Sigmoid colon (tissue), 7 donors: ENCODE results near the gene RNF19B. TPM values are rescaled to one million over a fixed set of nuclear protein-coding genes. Genes with fewer than 3 reads are reported as not detected.

ENCODE experiments used
- DNase-seq: peaks from one replicate; pipeline ENCODE4 v3.0.0-alpha.2; 2019
- H3K27ac ChIP-seq, 4 donors: fragments of 200-600 bp; sonication (generic); one replicate each; pipeline ENCODE4 v1.5.1; 2016 to 2019; ENCODE audit warnings: mild to moderate bottlenecking in 1 of 4
- H3K27me3 ChIP-seq, 3 donors: fragments of 200-600 bp; sonication (generic); one replicate each; pipeline ENCODE4 v1.5.1; 2019; ENCODE audit warnings: mild to moderate bottlenecking in 1 of 3
- H3K36me3 ChIP-seq, 4 donors: fragments of 200-600 bp; sonication (generic); one replicate each; pipeline ENCODE4 v1.5.1; 2016 to 2019
- H3K4me1 ChIP-seq, 4 donors: fragments of 200-600 bp; sonication (generic); one replicate each; pipeline ENCODE4 v1.5.1; 2017 to 2019
- H3K4me3 ChIP-seq, 4 donors: fragments of 200-600 bp; sonication (generic); one replicate each; pipeline ENCODE4 v1.5.1; 2017 to 2019; ENCODE audit warnings: mild to moderate bottlenecking in 2 of 4, moderate library complexity in 1 of 4
- H3K9me3 ChIP-seq, 4 donors: fragments of 200-600 bp in 3 of 4; sonication (generic) in 3 of 4; one replicate each; pipeline versions ENCODE4 v1.5.1 to v1.6.1; 2013 to 2019
- CTCF ChIP-seq, 4 experiments: fragments of 450-650 bp in 3 of 4; fragments of 200-600 bp in 1 of 4; IDR thresholded peaks; one replicate each; pipeline ENCODE4 v1.5.1; 2016 to 2019; ENCODE audit warnings: antibody characterized with exemption in 4 of 4, mild to moderate bottlenecking in 3 of 4, moderate library complexity in 2 of 4
- EP300 ChIP-seq, 4 donors: sonication (generic); formaldehyde crosslinking; IDR thresholded peaks; one replicate each; pipeline ENCODE4 v1.6.1; 2017; ENCODE audit warnings: antibody characterized with exemption in 4 of 4
- POLR2A ChIP-seq, 2 donors: fragments of 450-650 bp; IDR thresholded peaks; one replicate each; pipeline ENCODE4 v1.6.1; 2016; ENCODE audit warnings: antibody characterized with exemption in 2 of 2, mild to moderate bottlenecking in 2 of 2, moderate library complexity in 2 of 2
- POLR2AphosphoS5 ChIP-seq, 4 donors: sonication (generic); formaldehyde crosslinking; IDR thresholded peaks; one replicate each; pipeline ENCODE4 v1.6.1; 2017; ENCODE audit warnings: antibody characterized with exemption in 4 of 4
- WGBS, 2 donors: extraction: QIAGEN DNeasy Blood & Tissue Kit; methylation state at CpG; one replicate each; pipeline ENCODE4 v1.1.7; 2013; 5-methylcytosine and 5-hydroxymethylcytosine counted together
- intact Hi-C: fragments of 100-400 bp; cut with DNase I; formaldehyde crosslinking; loops from one replicate; pipeline ENCODE4 v1.15.1; 2023
- polyA plus RNA-seq, 3 donors: library from polyadenylated mRNA; stranded (reverse); fragments of 200-250 nt; gene quantifications; one replicate each; pipeline ENCODE4 v1.2.3, GENCODE V29; 2013
- total RNA-seq, 4 donors: library from RNA; depleted of rRNA; stranded (reverse); fragments of >200 nt; gene quantifications; one replicate each; pipeline ENCODE4 v1.1.0, GENCODE V29; 2016
- donor health status: healthy with polysubstance abuse.
- donor health status: Bipolar disorder and iron deficiency.
- donor health status: healthy.

RNF19B gene
- total and polyA plus RNA-seq, 7 donors: 14.5 to 50.7 (median 28.9) TPM

DNA sequence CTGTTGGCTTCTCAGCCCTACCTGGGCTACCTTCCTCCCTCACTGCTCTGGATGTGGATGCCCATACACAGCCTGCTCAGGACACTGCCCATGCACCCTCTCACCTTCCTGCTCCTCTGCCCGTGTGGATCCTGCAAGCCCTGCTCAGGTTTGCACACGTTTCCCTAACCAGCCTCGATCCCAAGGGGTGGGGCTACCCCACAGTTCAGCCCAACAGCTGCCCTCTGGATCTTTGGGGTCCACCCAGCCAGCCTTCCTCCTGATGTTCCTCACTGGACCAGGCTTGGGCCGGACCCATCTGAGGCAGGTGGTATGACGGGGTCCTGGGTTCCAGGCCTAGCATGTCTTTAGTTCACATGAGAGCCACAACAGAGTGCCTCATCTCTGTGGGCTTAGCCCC lies 68.2 kb downstream of the RNF19B start:
- no peaks in the 10 kb centered on the region for H3K9me3 ChIP-seq
- H3K36me3 ChIP-seq: no peaks in the 10 kb centered on the region
- 48 to 76% methylated on average over 5 of the region's 5 CpGs for WGBS, 2 donors
- peak; percentile 64 for DNase-seq
- H3K27me3 ChIP-seq: peaks cover 15 to 31% (median 22%) of the 10 kb centered on the region in 3 donors
- TF ChIP-seq EP300 (IDR thresholded peaks at IDR 0.05) (no peak), CTCF (IDR thresholded peaks at IDR 0.05) (no peak), POLR2AphosphoS5 (IDR thresholded peaks at IDR 0.05) (no peak), POLR2A (IDR thresholded peaks at IDR 0.05) (no peak)
- no peak overlapping the region for H3K27ac ChIP-seq
- intact Hi-C loops: no loop called here
- no peak overlapping the region for H3K4me3 ChIP-seq
- peaks cover 0 to 27% (median 24%) of the 10 kb centered on the region in 4 donors for H3K4me1 ChIP-seq

GRCh38 chr1:32895325-32896215 lies 69.0 kb downstream of the RNF19B start:
- peak; percentile 56 for DNase-seq
- Histone ChIP-seq H3K27me3 (peaks cover 15 to 39% (median 30%) of the 10 kb centered on the region in 3 donors), H3K4me3 (no peak overlapping the region), H3K36me3 (no peaks in the 10 kb centered on the region), H3K4me1 (peaks cover 0 to 23% (median 18%) of the 10 kb centered on the region in 4 donors), H3K27ac (no peak overlapping the region), H3K9me3 (no peaks in the 10 kb centered on the region)
- no peak for TF ChIP-seq POLR2AphosphoS5 (IDR thresholded peaks at IDR 0.05)
- TF ChIP-seq POLR2A (IDR thresholded peaks at IDR 0.05): no peak
- no peak for TF ChIP-seq CTCF (IDR thresholded peaks at IDR 0.05)
- 86 to 92% methylated on average over 26 of the region's 26 CpGs for WGBS, 2 donors
- intact Hi-C loops: no loop called here

GRCh38 chr1:32894681-32895080 lies 69.9 kb downstream of the RNF19B start:
- intact Hi-C loops: no loop called here
- DNase-seq: peak; percentile 55

DNA sequence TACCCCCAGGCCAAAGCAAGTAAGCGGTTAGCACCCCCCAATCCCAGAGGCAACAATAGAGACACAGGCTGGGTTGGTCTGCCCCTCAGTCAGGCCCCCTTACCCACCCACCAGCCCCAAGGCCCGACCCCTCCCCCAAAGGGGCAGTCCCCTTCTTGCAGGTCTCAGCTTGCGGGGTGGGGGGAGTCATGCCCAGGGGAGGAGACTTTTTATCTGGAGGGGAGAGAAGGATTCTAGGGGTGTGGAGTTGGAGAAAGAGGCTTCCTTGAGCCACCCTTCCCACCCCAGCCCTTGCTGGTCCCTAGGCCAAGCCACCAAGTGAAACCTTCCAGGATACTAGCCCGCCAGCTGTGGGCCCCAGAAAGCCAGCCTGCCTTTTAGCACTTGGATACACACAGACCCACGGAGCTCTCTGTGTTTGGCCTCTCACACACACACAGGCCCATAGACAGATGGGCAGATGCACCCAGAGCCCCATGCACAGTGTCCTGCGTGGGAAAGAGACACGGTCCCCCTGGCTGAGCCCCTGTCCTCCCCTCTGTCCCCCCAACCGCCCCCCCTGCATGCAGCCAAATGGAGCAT lies 70.5 kb downstream of the RNF19B start:
- intact Hi-C loops: no loop called here
- WGBS, 2 donors: 58 to 71% methylated on average over 8 of the region's 8 CpGs
- Histone ChIP-seq H3K27me3 (peaks cover 15 to 43% (median 30%) of the 10 kb centered on the region in 3 donors), H3K36me3 (no peaks in the 10 kb centered on the region), H3K4me1 (peaks cover 0 to 17% (median 14%) of the 10 kb centered on the region in 4 donors), H3K4me3 (peak overlapping the region in 1 of 4 donors; percentile 51), H3K27ac (no peak overlapping the region), H3K9me3 (no peaks in the 10 kb centered on the region)
- no peak for TF ChIP-seq EP300 (IDR thresholded peaks at IDR 0.05)
- no peak for TF ChIP-seq CTCF (IDR thresholded peaks at IDR 0.05)
- no peak for TF ChIP-seq POLR2A (IDR thresholded peaks at IDR 0.05)
- TF ChIP-seq POLR2AphosphoS5 (IDR thresholded peaks at IDR 0.05): no peak
- DNase-seq: no peak

More at GRCh38 chr1:32894681-32895080, 69.9 kb downstream of the RNF19B start:
- Histone ChIP-seq H3K27ac (no peak overlapping the region), H3K4me3 (no peak overlapping the region), H3K27me3 (peaks cover 15 to 43% (median 30%) of the 10 kb centered on the region in 3 donors), H3K9me3 (no peaks in the 10 kb centered on the region), H3K36me3 (no peaks in the 10 kb centered on the region), H3K4me1 (peaks cover 0 to 17% (median 14%) of the 10 kb centered on the region in 4 donors)
- no peak for TF ChIP-seq POLR2AphosphoS5 (IDR thresholded peaks at IDR 0.05)
- no peak for TF ChIP-seq EP300 (IDR thresholded peaks at IDR 0.05)
- no peak for TF ChIP-seq CTCF (IDR thresholded peaks at IDR 0.05)
- no peak for TF ChIP-seq POLR2A (IDR thresholded peaks at IDR 0.05)
- 73 to 84% methylated on average over 6 of the region's 6 CpGs for WGBS, 2 donors
